Uterus (tissue), 4 donors: ENCODE measurements around the gene FGD2. TPM values are rescaled to one million over a fixed set of nuclear protein-coding genes. Genes with fewer than 3 reads are reported as not detected.
A peak's percentile ranks its signal among the peaks of the same experiment; 100 is the strongest.

Experiments used
- DNase-seq, 2 donors: peaks; one replicate each; pipeline ENCODE4 v3.0.0-alpha.2; 2019 to 2020
- H3K27ac ChIP-seq, 2 donors: fragments of 200-600 bp; sonication (generic); 1 replicate in 1 of 2; 2 replicates in 1 of 2; pipeline ENCODE4 v1.5.1; 2016 to 2018
- H3K27me3 ChIP-seq, 2 donors: fragments of 200-600 bp; sonication (generic); one replicate each; pipeline ENCODE4 v1.5.1; 2018 to 2019; ENCODE audit warnings: control low read depth in 1 of 2
- H3K36me3 ChIP-seq, 2 donors: fragments of 200-600 bp; sonication (generic); one replicate each; pipeline ENCODE4 v1.5.1; 2019; ENCODE audit warnings: control low read depth in 1 of 2
- H3K4me1 ChIP-seq, 2 donors: fragments of 200-600 bp; sonication (generic); one replicate each; pipeline ENCODE4 v1.5.1; 2018 to 2019; ENCODE audit warnings: control low read depth in 1 of 2
- H3K4me3 ChIP-seq, 2 donors: fragments of 200-600 bp; sonication (generic); 1 replicate in 1 of 2; 2 replicates in 1 of 2; pipeline ENCODE4 v1.5.1; 2018 to 2019; ENCODE audit warnings: mild to moderate bottlenecking in 1 of 2
- H3K9me3 ChIP-seq, 2 donors: fragments of 200-600 bp; sonication (generic); one replicate each; pipeline ENCODE4 v1.5.1; 2019; ENCODE audit warnings: control low read depth in 1 of 2
- POLR2A ChIP-seq, 2 donors: fragments of 450-650 bp; IDR thresholded peaks; one replicate each; pipeline ENCODE4 v1.6.1; 2016; ENCODE audit warnings: antibody characterized with exemption in 2 of 2, mild to moderate bottlenecking in 1 of 2, moderate library complexity in 1 of 2
- intact Hi-C: fragments of 100-400 bp; cut with DNase I; formaldehyde crosslinking; loops from one replicate; pipeline ENCODE4 v1.15.1; 2023; ENCODE audit warnings: low total_unique reads
- total RNA-seq, 4 donors: library from RNA; depleted of rRNA in 3 of 4; stranded (reverse); fragments of >200 nt in 3 of 4; gene quantifications; one replicate each; pipeline versions ENCODE4 v1.1.0 to v1.2.4, GENCODE V29; 2014 to 2023
- TF ChIP-seq, protein P1 (sequence below), 4 experiments: fragments of 200-600 bp in 2 of 4; fragments of 450-650 bp in 2 of 4; sonication (generic) in 2 of 4; IDR thresholded peaks; one replicate each; pipeline ENCODE4 v1.5.1; 2016 to 2019; ENCODE audit warnings: antibody characterized with exemption in 4 of 4, mild to moderate bottlenecking in 2 of 4, moderate library complexity in 1 of 4
- donor health status: DM: yes; HTN: yes; CAD: no.

Gene FGD2
- total RNA-seq, 4 donors from 2014 or later: 0.51 to 27.6 (median 11.5) TPM

DNA sequence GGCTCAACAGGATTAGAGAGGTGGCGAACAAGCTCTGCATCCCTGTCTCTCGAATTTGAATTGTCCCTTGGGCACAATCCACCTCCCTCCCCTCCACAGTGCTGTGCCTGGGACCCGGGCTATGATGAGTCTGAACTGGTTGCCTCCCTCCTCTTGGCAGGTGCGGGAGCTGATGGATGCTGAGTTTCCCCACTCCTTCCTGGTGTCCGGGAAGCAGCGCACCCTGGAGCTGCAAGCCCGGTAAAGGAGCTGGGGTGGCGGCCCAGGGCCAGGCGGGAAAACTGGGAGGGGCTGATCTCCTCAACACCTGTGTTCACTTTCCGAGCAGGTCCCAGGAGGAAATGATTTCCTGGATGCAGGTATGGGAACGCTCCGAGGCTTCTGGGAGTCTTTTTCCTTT lies 14.9 kb downstream of the FGD2 start:
- no peak overlapping the region for H3K4me3 ChIP-seq
- no peaks in the 10 kb centered on the region for H3K27me3 ChIP-seq
- H3K27ac ChIP-seq: no peak overlapping the region
- TF ChIP-seq, protein P1, sequence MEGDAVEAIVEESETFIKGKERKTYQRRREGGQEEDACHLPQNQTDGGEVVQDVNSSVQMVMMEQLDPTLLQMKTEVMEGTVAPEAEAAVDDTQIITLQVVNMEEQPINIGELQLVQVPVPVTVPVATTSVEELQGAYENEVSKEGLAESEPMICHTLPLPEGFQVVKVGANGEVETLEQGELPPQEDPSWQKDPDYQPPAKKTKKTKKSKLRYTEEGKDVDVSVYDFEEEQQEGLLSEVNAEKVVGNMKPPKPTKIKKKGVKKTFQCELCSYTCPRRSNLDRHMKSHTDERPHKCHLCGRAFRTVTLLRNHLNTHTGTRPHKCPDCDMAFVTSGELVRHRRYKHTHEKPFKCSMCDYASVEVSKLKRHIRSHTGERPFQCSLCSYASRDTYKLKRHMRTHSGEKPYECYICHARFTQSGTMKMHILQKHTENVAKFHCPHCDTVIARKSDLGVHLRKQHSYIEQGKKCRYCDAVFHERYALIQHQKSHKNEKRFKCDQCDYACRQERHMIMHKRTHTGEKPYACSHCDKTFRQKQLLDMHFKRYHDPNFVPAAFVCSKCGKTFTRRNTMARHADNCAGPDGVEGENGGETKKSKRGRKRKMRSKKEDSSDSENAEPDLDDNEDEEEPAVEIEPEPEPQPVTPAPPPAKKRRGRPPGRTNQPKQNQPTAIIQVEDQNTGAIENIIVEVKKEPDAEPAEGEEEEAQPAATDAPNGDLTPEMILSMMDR (IDR thresholded peaks at IDR 0.05): no peak
- TF ChIP-seq POLR2A (IDR thresholded peaks at IDR 0.05): no peak
- H3K36me3 ChIP-seq: no peaks in the 10 kb centered on the region
- DNase-seq: no peak
- intact Hi-C loops: loop anchor here (10.0 kb wide), 2 partner anchors 154 to 184 kb away; partner anchors contain the start of gene PIM1
- no peaks in the 10 kb centered on the region for H3K4me1 ChIP-seq
- H3K9me3 ChIP-seq: no peaks in the 10 kb centered on the region

DNA sequence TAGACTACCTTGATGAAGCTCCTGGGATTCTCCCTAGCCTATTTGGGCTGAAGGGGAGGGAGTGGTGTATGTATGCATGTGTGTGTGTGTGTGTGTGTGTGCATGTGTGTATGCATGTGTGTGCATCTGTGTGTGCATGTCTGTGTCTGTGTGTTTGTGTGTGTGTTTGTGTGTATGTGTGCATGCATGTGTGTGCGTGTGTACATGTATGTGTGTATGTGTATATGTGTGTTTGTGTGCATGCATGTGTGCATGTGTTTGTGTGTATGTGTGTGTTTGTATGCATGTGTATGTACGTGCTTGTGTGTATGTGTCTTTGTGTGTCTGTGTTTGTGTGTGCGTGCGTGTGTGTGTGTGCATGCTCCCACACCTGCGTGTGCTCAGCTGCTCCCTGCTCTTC lies 15.4 kb downstream of the FGD2 start:
- Histone ChIP-seq H3K4me1 (no peaks in the 10 kb centered on the region), H3K4me3 (no peak overlapping the region), H3K36me3 (no peaks in the 10 kb centered on the region), H3K27me3 (no peaks in the 10 kb centered on the region), H3K27ac (no peak overlapping the region), H3K9me3 (no peaks in the 10 kb centered on the region)
- TF ChIP-seq, protein P1 (IDR thresholded peaks at IDR 0.05): no peak
- no peak for TF ChIP-seq POLR2A (IDR thresholded peaks at IDR 0.05)
- no peak for DNase-seq
- intact Hi-C loops: loop anchor here (10.0 kb wide), 2 partner anchors 154 to 184 kb away; partner anchors contain the start of gene PIM1

DNA sequence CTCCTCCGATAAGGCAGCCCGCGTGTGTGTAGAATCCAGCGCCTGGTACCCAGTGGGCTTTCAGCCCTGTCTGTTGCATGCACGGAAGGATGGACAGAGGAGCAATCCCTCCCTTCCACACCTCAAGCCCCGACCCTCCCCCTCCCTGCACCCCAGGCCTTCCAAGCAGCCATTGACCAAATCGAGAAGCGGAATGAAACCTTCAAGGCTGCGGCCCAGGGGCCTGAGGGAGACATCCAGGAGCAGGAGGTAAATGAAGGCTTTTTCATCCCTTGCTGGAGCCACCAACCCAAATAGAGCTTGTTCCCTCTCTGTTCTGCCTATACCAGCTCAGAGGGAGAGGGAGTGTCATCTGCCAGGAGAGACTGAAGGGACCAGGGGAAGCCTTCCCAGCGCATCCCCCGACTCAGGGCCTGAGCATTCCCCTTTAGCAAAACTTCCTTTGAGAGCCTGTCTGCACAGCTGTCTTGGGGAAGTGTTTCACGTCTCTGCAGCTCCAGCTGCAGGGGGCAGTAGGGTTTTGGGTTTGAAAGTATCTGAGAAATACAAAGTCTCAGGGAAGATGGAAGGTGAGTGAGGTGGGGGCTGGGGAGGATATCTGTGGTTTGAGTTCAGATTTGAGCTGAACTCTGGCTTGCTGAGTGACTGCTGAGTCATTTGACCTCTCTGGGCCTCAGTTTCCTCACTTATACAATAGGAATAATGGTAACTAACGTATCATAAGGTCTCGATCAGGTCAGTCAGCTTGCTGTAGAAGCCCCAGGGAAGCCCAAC lies 16.1 kb downstream of the FGD2 start:
- Histone ChIP-seq H3K36me3 (no peaks in the 10 kb centered on the region), H3K27me3 (no peaks in the 10 kb centered on the region), H3K4me1 (no peaks in the 10 kb centered on the region), H3K9me3 (no peaks in the 10 kb centered on the region), H3K4me3 (no peak overlapping the region), H3K27ac (no peak overlapping the region)
- TF ChIP-seq POLR2A (IDR thresholded peaks at IDR 0.05): no peak
- TF ChIP-seq, protein P1 (IDR thresholded peaks at IDR 0.05): peak in 2 of 4 experiments; percentile 15 to 18
- intact Hi-C loops: loop anchor here (10.0 kb wide), 2 partner anchors 153 to 183 kb away; partner anchors contain the start of gene PIM1
- no peak for DNase-seq

DNA sequence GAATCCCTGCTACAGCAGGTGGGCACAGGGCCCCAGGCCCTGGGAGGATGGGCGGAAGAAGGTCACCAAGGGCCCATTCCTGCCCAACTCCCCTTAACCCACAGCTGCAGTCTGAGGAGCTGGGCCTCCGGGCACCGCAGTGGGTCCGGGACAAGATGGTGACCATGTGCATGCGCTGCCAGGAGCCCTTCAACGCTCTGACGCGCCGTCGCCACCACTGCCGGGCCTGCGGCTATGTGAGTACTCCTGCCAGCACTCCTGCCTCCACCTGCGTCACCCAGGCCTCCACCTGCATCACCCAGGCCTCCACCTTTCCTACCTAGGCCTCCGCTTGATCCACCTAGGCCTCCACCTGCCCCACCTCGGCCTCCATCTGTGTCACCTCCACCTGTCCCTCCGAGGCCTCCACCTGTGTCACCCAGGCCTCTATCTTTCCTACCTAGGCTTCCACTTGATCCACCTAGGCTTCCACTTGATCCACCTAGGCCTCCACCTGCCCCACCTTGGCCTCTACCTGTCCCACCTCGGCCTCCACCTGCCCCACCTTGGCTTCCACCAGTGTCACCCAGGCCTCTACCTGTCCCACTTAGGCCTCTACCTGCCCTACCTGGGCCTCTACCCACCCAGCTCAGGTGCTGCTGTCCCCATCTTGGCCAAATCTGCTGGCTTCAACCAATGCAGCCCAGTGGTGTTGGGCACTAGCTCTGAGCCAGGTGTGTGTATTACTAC lies 16.8 kb downstream of the FGD2 start:
- no peaks in the 10 kb centered on the region for H3K27me3 ChIP-seq
- no peaks in the 10 kb centered on the region for H3K9me3 ChIP-seq
- DNase-seq: no peak
- no peaks in the 10 kb centered on the region for H3K36me3 ChIP-seq
- H3K27ac ChIP-seq: no peak overlapping the region
- intact Hi-C loops: loop anchor here (10.0 kb wide), 2 partner anchors 153 to 183 kb away; partner anchors contain the start of gene PIM1
- TF ChIP-seq POLR2A (IDR thresholded peaks at IDR 0.05): no peak
- TF ChIP-seq, protein P1 (IDR thresholded peaks at IDR 0.05): no peak
- no peak overlapping the region for H3K4me3 ChIP-seq
- no peaks in the 10 kb centered on the region for H3K4me1 ChIP-seq
